Measurements from ENCODE around the gene HIBADH. TPM values are rescaled to one million over a fixed set of nuclear protein-coding genes. Genes with fewer than 3 reads are reported as not detected.

HIBADH gene
- total RNA-seq, 4 donors from 2014 or later: 18.0 to 74.8 (median 41.2) TPM

DNA sequence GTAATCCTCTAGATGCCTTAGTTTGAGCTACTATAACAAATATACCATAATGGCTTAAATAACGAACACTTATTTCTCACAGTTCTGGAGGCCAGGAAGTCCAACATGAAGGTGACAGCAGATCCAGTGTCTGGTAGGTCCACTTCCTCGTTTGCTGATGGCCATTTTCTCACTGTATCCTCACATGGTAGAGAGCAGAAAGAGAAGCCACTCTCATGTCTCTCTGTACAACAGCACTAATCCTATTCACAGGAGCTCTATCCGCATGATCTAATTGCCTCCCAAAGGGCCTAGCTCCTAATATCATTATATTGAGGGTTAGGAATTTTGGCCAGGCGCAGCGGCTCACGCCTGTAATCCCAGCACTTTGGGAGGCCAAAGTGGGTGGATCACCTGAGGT, 10.2 kb downstream of the HIBADH start:
- intact Hi-C loops (cut with DNase I; ENCODE audit: low total_unique reads): no loop called here
- in situ Hi-C loops (cut with MboI; ENCODE audit: low pct_ligation_motif_present in 1 of 4, low pct_unique_long_range_greater_than_20kb in 1 of 4, low sequenced_read_pairs in 3 of 4): no loop called here

DNA sequence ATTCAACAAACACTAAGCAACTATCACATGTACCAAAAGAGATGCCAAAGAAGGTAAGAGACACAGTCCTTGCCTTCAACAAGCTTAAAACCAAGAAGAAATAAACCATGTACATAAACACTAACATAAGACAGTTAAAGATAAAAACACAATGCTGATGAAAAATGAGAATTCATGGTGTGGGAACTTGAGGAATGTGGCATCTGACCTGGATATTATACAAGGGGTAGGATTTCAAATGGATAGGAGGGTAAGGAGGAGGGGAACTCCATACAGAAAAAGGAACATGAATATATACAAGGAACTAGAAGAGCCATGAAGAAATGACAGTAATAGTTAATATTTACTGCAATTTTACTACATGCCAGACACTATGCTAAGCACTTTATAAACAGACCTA, 11.0 kb downstream of the HIBADH start:
- H3K27ac ChIP-seq: no peak overlapping the region
- no peak for DNase-seq
- in situ Hi-C loops (cut with MboI; ENCODE audit: low pct_ligation_motif_present in 1 of 4, low pct_unique_long_range_greater_than_20kb in 1 of 4, low sequenced_read_pairs in 3 of 4) (no loop called here), intact Hi-C loops (cut with DNase I; ENCODE audit: low total_unique reads) (no loop called here)
- no peaks in the 10 kb centered on the region for H3K9me3 ChIP-seq
- H3K4me3 ChIP-seq: no peak overlapping the region
- no peaks in the 10 kb centered on the region for H3K36me3 ChIP-seq
- TF ChIP-seq, protein P1, sequence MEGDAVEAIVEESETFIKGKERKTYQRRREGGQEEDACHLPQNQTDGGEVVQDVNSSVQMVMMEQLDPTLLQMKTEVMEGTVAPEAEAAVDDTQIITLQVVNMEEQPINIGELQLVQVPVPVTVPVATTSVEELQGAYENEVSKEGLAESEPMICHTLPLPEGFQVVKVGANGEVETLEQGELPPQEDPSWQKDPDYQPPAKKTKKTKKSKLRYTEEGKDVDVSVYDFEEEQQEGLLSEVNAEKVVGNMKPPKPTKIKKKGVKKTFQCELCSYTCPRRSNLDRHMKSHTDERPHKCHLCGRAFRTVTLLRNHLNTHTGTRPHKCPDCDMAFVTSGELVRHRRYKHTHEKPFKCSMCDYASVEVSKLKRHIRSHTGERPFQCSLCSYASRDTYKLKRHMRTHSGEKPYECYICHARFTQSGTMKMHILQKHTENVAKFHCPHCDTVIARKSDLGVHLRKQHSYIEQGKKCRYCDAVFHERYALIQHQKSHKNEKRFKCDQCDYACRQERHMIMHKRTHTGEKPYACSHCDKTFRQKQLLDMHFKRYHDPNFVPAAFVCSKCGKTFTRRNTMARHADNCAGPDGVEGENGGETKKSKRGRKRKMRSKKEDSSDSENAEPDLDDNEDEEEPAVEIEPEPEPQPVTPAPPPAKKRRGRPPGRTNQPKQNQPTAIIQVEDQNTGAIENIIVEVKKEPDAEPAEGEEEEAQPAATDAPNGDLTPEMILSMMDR (IDR thresholded peaks at IDR 0.05): no peak
- TF ChIP-seq POLR2A (IDR thresholded peaks at IDR 0.05) (no peak), POLR2AphosphoS5 (IDR thresholded peaks at IDR 0.05) (no peak), EP300 (IDR thresholded peaks at IDR 0.05; ENCODE audit: low read depth) (no peak)
- H3K27me3 ChIP-seq: no peaks in the 10 kb centered on the region
- no peaks in the 10 kb centered on the region for H3K4me1 ChIP-seq

More for the DNA sequence above, 10.2 kb downstream of the HIBADH start:
- TF ChIP-seq, protein P1 (IDR thresholded peaks at IDR 0.05): no peak
- TF ChIP-seq POLR2A (IDR thresholded peaks at IDR 0.05): no peak
- no peak for TF ChIP-seq EP300 (IDR thresholded peaks at IDR 0.05; ENCODE audit: low read depth)
- no peak for TF ChIP-seq POLR2AphosphoS5 (IDR thresholded peaks at IDR 0.05)
- Histone ChIP-seq H3K4me3 (no peak overlapping the region), H3K36me3 (no peaks in the 10 kb centered on the region), H3K27ac (no peak overlapping the region), H3K4me1 (no peaks in the 10 kb centered on the region), H3K27me3 (no peaks in the 10 kb centered on the region), H3K9me3 (no peaks in the 10 kb centered on the region)
- DNase-seq: no peak
- WGBS, 2 donors (ENCODE audit: low coverage in 1 of 2): 98 to 100% methylated on average over 2 to 6 of the region's 6 CpGs

DNA sequence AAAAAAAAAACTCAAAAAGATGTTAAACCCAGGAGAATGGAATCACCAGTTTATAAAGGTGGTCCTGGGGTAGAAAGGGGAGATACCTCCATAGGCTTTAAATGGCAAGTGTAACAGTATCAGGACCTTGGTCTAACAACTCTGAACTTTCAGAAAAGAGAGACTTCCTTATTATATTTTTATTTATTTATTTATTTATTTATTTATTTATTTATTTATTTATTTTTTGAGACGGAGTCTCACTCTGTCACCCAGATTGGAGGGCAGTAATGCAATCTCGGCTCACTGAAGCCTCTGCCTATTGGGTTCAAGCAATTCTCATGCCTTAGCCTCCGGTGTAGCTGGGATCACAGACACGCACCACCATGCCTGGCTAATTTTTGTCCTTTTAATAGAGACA, 12.4 kb downstream of the HIBADH start:
- no peak for TF ChIP-seq POLR2A (IDR thresholded peaks at IDR 0.05)
- in situ Hi-C loops (cut with MboI; ENCODE audit: low pct_ligation_motif_present in 1 of 4, low pct_unique_long_range_greater_than_20kb in 1 of 4, low sequenced_read_pairs in 3 of 4) (no loop called here), intact Hi-C loops (cut with DNase I; ENCODE audit: low total_unique reads) (no loop called here)
- H3K36me3 ChIP-seq: no peaks in the 10 kb centered on the region
- no peaks in the 10 kb centered on the region for H3K4me1 ChIP-seq
- DNase-seq: no peak
- WGBS, 2 donors (ENCODE audit: low coverage in 1 of 2): 96 to 97% methylated on average over 4 of the region's 4 CpGs
- H3K4me3 ChIP-seq: no peak overlapping the region
- no peaks in the 10 kb centered on the region for H3K27me3 ChIP-seq
- no peaks in the 10 kb centered on the region for H3K9me3 ChIP-seq
- H3K27ac ChIP-seq: no peak overlapping the region

DNA sequence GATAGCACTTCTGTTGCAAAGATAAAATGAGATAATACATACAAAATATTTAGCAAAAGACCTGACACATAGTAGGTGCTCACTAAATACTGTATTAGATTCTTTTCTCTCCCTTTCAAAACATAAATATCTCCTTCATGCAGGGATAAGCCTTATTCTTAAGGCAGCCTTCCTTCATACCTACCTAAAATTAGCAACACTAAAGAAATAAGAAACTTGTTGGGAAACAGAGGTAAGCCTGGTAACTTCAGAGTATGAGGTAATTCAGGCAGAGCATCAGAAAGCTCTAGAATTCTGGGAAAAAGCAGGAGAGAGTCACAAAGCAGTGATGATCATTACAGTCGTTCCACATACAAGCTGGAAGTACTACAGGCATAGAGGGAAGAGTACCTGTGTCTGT, 15.2 kb downstream of the HIBADH start:
- 86 to 95% methylated on average over 1 of the region's 1 CpG for WGBS, 2 donors (ENCODE audit: low coverage in 1 of 2)
- in situ Hi-C loops (cut with MboI; ENCODE audit: low pct_ligation_motif_present in 1 of 4, low pct_unique_long_range_greater_than_20kb in 1 of 4, low sequenced_read_pairs in 3 of 4) (no loop called here), intact Hi-C loops (cut with DNase I; ENCODE audit: low total_unique reads) (no loop called here)
- no peaks in the 10 kb centered on the region for H3K9me3 ChIP-seq
- H3K27me3 ChIP-seq: no peaks in the 10 kb centered on the region
- no peak for DNase-seq
- H3K4me1 ChIP-seq: no peaks in the 10 kb centered on the region
- H3K27ac ChIP-seq: no peak overlapping the region
- TF ChIP-seq EP300 (IDR thresholded peaks at IDR 0.05; ENCODE audit: low read depth): no peak
- TF ChIP-seq POLR2A (IDR thresholded peaks at IDR 0.05): no peak
- TF ChIP-seq, protein P1 (IDR thresholded peaks at IDR 0.05): no peak
- TF ChIP-seq POLR2AphosphoS5 (IDR thresholded peaks at IDR 0.05): no peak
- H3K4me3 ChIP-seq: no peak overlapping the region
- no peaks in the 10 kb centered on the region for H3K36me3 ChIP-seq

DNA sequence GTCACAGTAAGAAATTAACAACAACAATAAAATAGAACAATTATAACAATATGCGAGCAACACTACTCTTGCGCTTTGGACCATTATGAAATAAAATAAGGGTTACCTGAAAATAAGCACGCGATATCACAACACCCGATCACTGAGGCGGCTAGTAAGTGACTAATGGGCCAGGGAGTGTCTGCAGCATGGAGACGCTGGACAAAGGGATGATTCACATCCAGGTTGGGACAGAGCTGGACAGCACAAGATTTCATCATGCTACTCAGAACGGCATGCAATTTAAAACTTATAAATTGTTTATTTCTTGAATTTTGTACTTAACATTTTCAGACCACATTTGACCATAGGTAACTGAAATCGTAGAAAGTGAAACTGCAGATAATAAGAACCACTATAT, 15.6 kb downstream of the HIBADH start:
- DNase-seq: no peak
- H3K9me3 ChIP-seq: no peaks in the 10 kb centered on the region
- intact Hi-C loops (cut with DNase I; ENCODE audit: low total_unique reads) (no loop called here), in situ Hi-C loops (cut with MboI; ENCODE audit: low pct_ligation_motif_present in 1 of 4, low pct_unique_long_range_greater_than_20kb in 1 of 4, low sequenced_read_pairs in 3 of 4) (no loop called here)
- no peak overlapping the region for H3K4me3 ChIP-seq
- H3K27ac ChIP-seq: no peak overlapping the region
- peaks cover 0 to 2% (median 0%) of the 10 kb centered on the region in 4 donors for H3K4me1 ChIP-seq
- no peaks in the 10 kb centered on the region for H3K36me3 ChIP-seq
- no peak for TF ChIP-seq POLR2A (IDR thresholded peaks at IDR 0.05)
- no peak for TF ChIP-seq POLR2AphosphoS5 (IDR thresholded peaks at IDR 0.05)
- no peak for TF ChIP-seq EP300 (IDR thresholded peaks at IDR 0.05; ENCODE audit: low read depth)
- TF ChIP-seq, protein P1 (IDR thresholded peaks at IDR 0.05): no peak
- no peaks in the 10 kb centered on the region for H3K27me3 ChIP-seq
- 88 to 97% methylated on average over 9 of the region's 9 CpGs for WGBS, 2 donors (ENCODE audit: low coverage in 1 of 2)
